Measurements from ENCODE around the gene SCARF2. TPM values are rescaled to one million over a fixed set of nuclear protein-coding genes. Genes with fewer than 3 reads are reported as not detected.

The SCARF2 gene
- total and polyA plus RNA-seq, 2 of the 8 experiments (the other 6 are each of a cell fraction or from before 2014, with no cell fraction given): 4.2 to 9.8 TPM

- TF ChIP-seq NANOG (IDR thresholded peaks at IDR 0.05; ENCODE audit: insufficient read depth, low read depth, low read length, poor library complexity, severe bottlenecking): no peak
- TF ChIP-seq USF2 (IDR thresholded peaks at IDR 0.05; ENCODE audit: low read length): no peak
- TF ChIP-seq SIRT6 (IDR thresholded peaks at IDR 0.05; ENCODE audit: low read length): no peak
- no peak for TF ChIP-seq BRCA1 (IDR thresholded peaks at IDR 0.05; ENCODE audit: low read depth, low read length)
- no peak for TF ChIP-seq CEBPB (IDR thresholded peaks at IDR 0.05; ENCODE audit: low read depth, low read length)
Observed at GRCh38 chr22:20423008-20423905, 14.4 kb downstream of the SCARF2 start (continued).
